GM12878 (cell line): ENCODE data around the gene METTL13. TPM values are rescaled to one million over a fixed set of nuclear protein-coding genes. Genes with fewer than 3 reads are reported as not detected.

Experiments
- ATAC-seq: fragments of 200-7000 bp; cut with Tn5 transposase; 3 replicates; pipeline ENCODE4 v1.9.1; 2020; ENCODE audit warnings: mild to moderate bottlenecking, moderate library complexity
- BruUV-seq: library from RNA; stranded (reverse); fragments of 400-500 nt; replicated peaks from 2 replicates; lab custom pipeline; 2021; lab: Mats Ljungman, UMichigan
- CTCF ChIA-PET: fragments of 300-600 bp; sonication (Branson Sonifier 250); formaldehyde crosslinking; extraction: SDS; loops from one replicate; lab custom pipeline; 2021; ENCODE audit warnings: inconsistent platforms; lab: Yijun Ruan, JAX
- POLR2A ChIA-PET: fragments of 350-600 bp; formaldehyde crosslinking; extraction: SDS; loops from one replicate; lab custom pipeline; 2021; ENCODE audit warnings: inconsistent platforms; lab: Charles Lee
- RAD21 ChIA-PET: fragments of 300-600 bp; sonication (Branson Sonifier 250); formaldehyde crosslinking; loops from one replicate; lab custom pipeline; 2023; ENCODE audit warnings: antibody characterized with exemption; ENCODE audit not compliant: unreplicated experiment; lab: Charles Lee
- SMC1A ChIA-PET: fragments of 300-600 bp; sonication (Branson Sonifier 250); formaldehyde crosslinking; loops from one replicate; lab custom pipeline; 2023; ENCODE audit not compliant: unreplicated experiment, uncharacterized antibody; lab: Charles Lee
- DNase-seq: peaks from one replicate; pipeline ENCODE4 v3.0.0-alpha.2; 2011; ENCODE audit warnings: low read depth, low spot score
- FAIRE-seq: peaks from 3 replicates; lab custom pipeline; 2011; peaks lifted over from hg19 to GRCh38; lab: Jason Lieb, UNC
- H2AFZ ChIP-seq: 2 replicates; pipeline ENCODE4 v1.6.0; 2011; ENCODE audit warnings: low read depth, low read length, control low read depth; ENCODE audit not compliant: control insufficient read depth
- H3K27ac ChIP-seq: 2 replicates; pipeline ENCODE4 v1.5.1; 2011; ENCODE audit warnings: control low read depth; ENCODE audit not compliant: control insufficient read depth, insufficient read depth
- H3K27me3 ChIP-seq, 2 experiments: replicated peaks in 1 of 2; 2 replicates each; pipeline versions ENCODE4 v1.6.0 to v1.6.1; 2011; ENCODE audit warnings: low read length in 1 of 2; ENCODE audit not compliant: control insufficient read depth in 2 of 2, insufficient read depth in 2 of 2
- H3K36me3 ChIP-seq, 2 experiments: 2 replicates each; pipeline ENCODE4 v1.5.1; 2011; ENCODE audit warnings: low read length in 1 of 2; ENCODE audit not compliant: control insufficient read depth in 2 of 2, insufficient read depth in 2 of 2
- H3K4me1 ChIP-seq: 2 replicates; pipeline ENCODE4 v1.6.1; 2011; ENCODE audit warnings: mild to moderate bottlenecking, low read length, moderate library complexity, mixed read lengths; ENCODE audit not compliant: control insufficient read depth, insufficient read depth
- H3K4me2 ChIP-seq: 2 replicates; pipeline ENCODE4 v1.6.0; 2011; ENCODE audit warnings: control low read depth; ENCODE audit not compliant: control insufficient read depth, insufficient read depth
- H3K4me3 ChIP-seq: fragments of 200-600 bp; sonication (generic); 2 replicates; pipeline ENCODE4 v1.5.1; 2016
- H3K79me2 ChIP-seq: 2 replicates; pipeline ENCODE4 v1.6.0; 2011; ENCODE audit warnings: low read length; ENCODE audit not compliant: control insufficient read depth, insufficient read depth
- H3K9ac ChIP-seq: 2 replicates; pipeline ENCODE4 v1.8.0; 2011; ENCODE audit warnings: low read length, control low read depth, mixed read lengths; ENCODE audit not compliant: control insufficient read depth, insufficient read depth
- H3K9me3 ChIP-seq: replicated peaks from 3 replicates; pipeline ENCODE4 v1.5.1; 2011; ENCODE audit warnings: mild to moderate bottlenecking, low read length; ENCODE audit not compliant: control insufficient read depth, insufficient read depth
- H4K20me1 ChIP-seq: 2 replicates; pipeline ENCODE4 v1.6.0; 2011; ENCODE audit not compliant: control insufficient read depth, insufficient read depth
- ATF2 ChIP-seq: IDR thresholded peaks from 2 replicates; pipeline ENCODE4 v1.6.1; 2012; ENCODE audit warnings: low read length, inconsistent platforms
- CREB1 ChIP-seq: IDR thresholded peaks from 2 replicates; pipeline ENCODE4 v1.6.1; 2012; ENCODE audit warnings: low read depth, mild to moderate bottlenecking, inconsistent platforms
- EED ChIP-seq: sonication (generic); IDR thresholded peaks from 2 replicates; pipeline ENCODE4 v1.6.1; 2016; ENCODE audit warnings: antibody characterized with exemption, low read depth
- FOS ChIP-seq: IDR thresholded peaks from 3 replicates; pipeline ENCODE4 v1.6.1; 2011; ENCODE audit warnings: borderline replicate concordance; ENCODE audit not compliant: insufficient read length; ENCODE audit errors: extremely low read depth
- IRF3 ChIP-seq: fragments of 450-650 bp; IDR thresholded peaks from 2 replicates; pipeline ENCODE4 v1.6.1; 2014; ENCODE audit warnings: mild to moderate bottlenecking
- KDM1A ChIP-seq: fragments of 200-600 bp; sonication (generic); IDR thresholded peaks from 2 replicates; pipeline ENCODE4 v1.6.1; 2016; ENCODE audit warnings: borderline replicate concordance
- MLLT1 ChIP-seq: fragments of 450-650 bp; IDR thresholded peaks from 2 replicates; pipeline ENCODE4 v1.6.1; 2016; ENCODE audit warnings: mild to moderate bottlenecking
- RAD21 ChIP-seq: IDR thresholded peaks from 2 replicates; pipeline ENCODE4 v1.6.1; 2011; ENCODE audit warnings: mild to moderate bottlenecking, low read depth, low read length, moderate library complexity; ENCODE audit not compliant: insufficient read depth
- SMAD5 ChIP-seq: IDR thresholded peaks from 2 replicates; pipeline ENCODE4 v1.6.1; 2016; ENCODE audit warnings: antibody characterized with exemption, low read depth
- STAT1 ChIP-seq: fragments of 450-650 bp; conservative IDR thresholded peaks from 2 replicates; pipeline ENCODE4 v1.6.1; 2014; ENCODE audit warnings: antibody characterized with exemption, mild to moderate bottlenecking
- STAT3 ChIP-seq: IDR thresholded peaks from 2 replicates; pipeline ENCODE4 v1.6.1; 2011; ENCODE audit warnings: low read depth, low read length, improper control_type of control experiment
- TCF7 ChIP-seq: IDR thresholded peaks from 2 replicates; pipeline ENCODE4 v1.6.1; 2014; ENCODE audit warnings: antibody characterized with exemption, borderline replicate concordance
- ZNF217 ChIP-seq: fragments of 450-650 bp; IDR thresholded peaks from 2 replicates; pipeline ENCODE4 v1.6.1; 2017; ENCODE audit warnings: antibody characterized with exemption, mild to moderate bottlenecking
- ZNF274 ChIP-seq: IDR thresholded peaks from one replicate; pipeline ENCODE4 v1.8.0; 2011; ENCODE audit not compliant: insufficient read length, insufficient read depth
- WGBS: methylation state at CpG from one replicate; pipeline ENCODE4 v1.1.6; 2016; ENCODE audit warnings: low lambda C conversion rate; ENCODE audit not compliant: insufficient replicate concordance, insufficient coverage; ENCODE audit errors: missing lambda C conversion rate; 5-methylcytosine and 5-hydroxymethylcytosine counted together
- in situ Hi-C: fragments of 300-500 bp; cut with MboI; formaldehyde crosslinking; loops from 9 replicates; pipeline ENCODE4 v1.14.3; 2018; ENCODE audit warnings: mixed read lengths
- intact Hi-C: fragments of 100-400 bp; cut with micrococcal nuclease; formaldehyde crosslinking; loops from one replicate; pipeline ENCODE4 v1.14.2; 2022; ENCODE audit not compliant: unreplicated experiment
- polyA plus RNA-seq, 11 experiments: library from polyadenylated mRNA; depleted of rRNA in 4 of 11; unstranded in 6 of 11; stranded (reverse) in 5 of 11; fragments of >200 nt; fragmentation: Nextera tagmentation in 4 of 11; fragmentation: Illumina TruSeq in 1 of 11; extraction: Ambion mirVana in 4 of 11; extraction: Trizol in 1 of 11; gene quantifications; 1 replicate in 1 of 11; 2 replicates in 10 of 11; pipeline versions ENCODE4 v1.2.1 to v1.2.3, GENCODE V29; 2011 to 2016; ENCODE audit warnings: inconsistent platforms in 2 of 11, missing spikeins in 2 of 11, low read depth in 1 of 11
- total RNA-seq, 4 experiments: library from RNA; depleted of rRNA in 3 of 4; stranded (reverse); fragments of >200 nt in 3 of 4; fragmentation: Illumina TruSeq in 1 of 4; extraction: Trizol in 1 of 4; gene quantifications; 2 replicates each; pipeline versions ENCODE4 v1.2.1 to v1.2.3, GENCODE V29; 2013 to 2021

METTL13 gene
- total and polyA plus RNA-seq, 10 of the 15 experiments (the other 5 are each of a cell fraction or from before 2014, with no cell fraction given) = 12.2 to 47.2 (median 35.0) TPM

GRCh38 chr1:171814692-171815091 is 33.2 kb downstream of the METTL13 start:
- intact Hi-C loops = no loop called here

More at GRCh38 chr1:171814692-171815091, 33.2 kb downstream of the METTL13 start:
- Histone ChIP-seq H3K36me3 (no peaks in the 10 kb centered on the region), H3K27ac (no peak overlapping the region), H3K79me2 (no peaks in the 10 kb centered on the region), H3K4me1 (no peaks in the 10 kb centered on the region), H3K4me3 (no peak overlapping the region), H2AFZ (no peak overlapping the region), H3K9me3 (no peaks in the 10 kb centered on the region), H4K20me1 (no peaks in the 10 kb centered on the region), H3K4me2 (no peak overlapping the region), H3K9ac (no peak overlapping the region), H3K27me3 (no peaks in the 10 kb centered on the region)
- TF ChIP-seq STAT1 = no peak
- TF ChIP-seq TCF7 = no peak
- no peak for TF ChIP-seq CREB1
- TF ChIP-seq RAD21 = no peak
- TF ChIP-seq ATF2 = no peak
- TF ChIP-seq ZNF274 = no peak
- TF ChIP-seq FOS = no peak
- no peak for TF ChIP-seq MLLT1
- TF ChIP-seq SMAD5 = no peak
- no peak for TF ChIP-seq STAT3
- TF ChIP-seq KDM1A = no peak
- no peak for TF ChIP-seq ZNF217
- no peak for TF ChIP-seq EED
- no peak for TF ChIP-seq IRF3
- BruUV-seq = no TSS peak
- FAIRE-seq (no peak), ATAC-seq (no peak), DNase-seq (no peak)
- in situ Hi-C loops = no loop called here
- 0% methylated on average over 2 of the region's 2 CpGs for WGBS
- ChIA-PET CTCF (interaction anchor here (0.8 kb wide), 1 partner anchor 188 kb away, joined by 3 read pairs; no protein-coding TSS in a partner anchor), SMC1A (no interaction called here), RAD21 (no interaction called here), POLR2A (no interaction called here)
